CD4-positive, alpha-beta T cell treated with Interleukin-4 for 4 hours (primary cell): ENCODE results near the gene NOTCH1.

Experiments used
- DNase-seq: peaks from one replicate; pipeline ENCODE4 v3.0.0-alpha.2; 2020

The NOTCH1 gene

GRCh38 chr9:136530461-136531089 lies 15.3 kb downstream of the NOTCH1 start:
- DNase-seq = no peak

- DNase-seq = no peak
These were observed 16.1 kb downstream of the NOTCH1 start for GRCh38 chr9:136529516-136530460.

- DNase-seq = no peak
These were observed 17.0 kb downstream of the NOTCH1 start for GRCh38 chr9:136528716-136529341.

- DNase-seq = no peak
These were observed 17.8 kb downstream of the NOTCH1 start for GRCh38 chr9:136527721-136528710.

- DNase-seq = no peak
These were observed 18.7 kb downstream of the NOTCH1 start for GRCh38 chr9:136527131-136527530.

GRCh38 chr9:136526625-136527066 lies 19.2 kb downstream of the NOTCH1 start:
- no peak for DNase-seq

- no peak for DNase-seq
These were observed 19.9 kb downstream of the NOTCH1 start for GRCh38 chr9:136525841-136526499.

GRCh38 chr9:136525207-136525606 lies 20.6 kb downstream of the NOTCH1 start:
- DNase-seq = no peak

GRCh38 chr9:136522314-136523237 lies 23.3 kb downstream of the NOTCH1 start:
- DNase-seq = no peak

GRCh38 chr9:136521537-136521936 lies 24.3 kb downstream of the NOTCH1 start:
- DNase-seq = no peak

GRCh38 chr9:136520053-136520540 lies 25.8 kb downstream of the NOTCH1 start:
- no peak for DNase-seq

- no peak for DNase-seq
These were observed 26.4 kb downstream of the NOTCH1 start for GRCh38 chr9:136519263-136520052.

- DNase-seq = no peak
These were observed 27.2 kb downstream of the NOTCH1 start for GRCh38 chr9:136518623-136519022.

GRCh38 chr9:136517950-136518349 lies 27.9 kb downstream of the NOTCH1 start:
- DNase-seq = no peak

GRCh38 chr9:136517012-136517743 lies 28.7 kb downstream of the NOTCH1 start:
- DNase-seq = no peak

GRCh38 chr9:136516191-136516654 lies 29.6 kb downstream of the NOTCH1 start:
- no peak for DNase-seq

- DNase-seq = no peak
These were observed 30.6 kb downstream of the NOTCH1 start for GRCh38 chr9:136515276-136515675.

GRCh38 chr9:136514022-136514714 lies 31.7 kb downstream of the NOTCH1 start:
- no peak for DNase-seq
